HepG2 (cell line): Measurements from ENCODE around the gene VAC14. TPM values are rescaled to one million over a fixed set of nuclear protein-coding genes. Genes with fewer than 3 reads are reported as not detected.

Experiments used
- ATAC-seq: fragments of 200-7000 bp; cut with Tn5 transposase; 3 replicates; pipeline ENCODE4 v1.9.1; 2020; ENCODE audit warnings: mild to moderate bottlenecking, moderate library complexity
- BruUV-seq: library from RNA; stranded (reverse); fragments of 400-500 nt; replicated peaks from 2 replicates; lab custom pipeline; 2021; lab: Mats Ljungman, UMichigan
- CTCF ChIA-PET: fragments of 300-600 bp; formaldehyde crosslinking; extraction: SDS; loops from one replicate; lab custom pipeline; 2021; ENCODE audit warnings: low total read pairs, inconsistent platforms, low intra/inter-chr PET ratio; lab: Yijun Ruan, JAX
- POLR2A ChIA-PET: fragments of 350-600 bp; sonication (Branson Sonifier 250); formaldehyde crosslinking; loops from one replicate; lab custom pipeline; 2020; ENCODE audit warnings: antibody characterized with exemption, inconsistent platforms; lab: Yijun Ruan, JAX
- DNase-seq: peaks from one replicate; pipeline ENCODE4 v3.0.0-alpha.2; 2015; ENCODE audit warnings: low spot score
- FAIRE-seq: peaks from 3 replicates; lab custom pipeline; 2011; peaks lifted over from hg19 to GRCh38; lab: Jason Lieb, UNC
- H2AFZ ChIP-seq: one replicate; pipeline ENCODE4 v1.6.1; 2011; ENCODE audit warnings: low read length, inconsistent platforms
- H3K27ac ChIP-seq: fragments of 300-600 bp; 3 replicates; pipeline ENCODE4 v1.8.0; 2011; ENCODE audit warnings: mixed run types, mild to moderate bottlenecking, mixed read lengths, low read length, inconsistent platforms; ENCODE audit not compliant: insufficient read depth; ENCODE audit errors: extremely low read length
- H3K27me3 ChIP-seq, 2 experiments: fragments of 200-600 bp in 1 of 2; 2 replicates in 1 of 2; 3 replicates in 1 of 2; pipeline versions ENCODE4 v1.6.0 to v1.8.0; 2011; ENCODE audit warnings: low read length in 2 of 2, mild to moderate bottlenecking in 2 of 2, moderate library complexity in 2 of 2, inconsistent platforms in 1 of 2; ENCODE audit not compliant: insufficient read depth in 2 of 2, control insufficient read depth in 1 of 2
- H3K36me3 ChIP-seq, 2 experiments: fragments of 200-600 bp in 1 of 2; replicated peaks in 1 of 2; 2 replicates in 1 of 2; 3 replicates in 1 of 2; pipeline versions ENCODE4 v1.5.1 to v1.8.0; 2011; ENCODE audit warnings: low read length in 2 of 2, inconsistent platforms in 1 of 2; ENCODE audit not compliant: insufficient read depth in 2 of 2, control insufficient read depth in 1 of 2
- H3K4me1 ChIP-seq: 2 replicates; pipeline ENCODE4 v1.5.1; 2012; ENCODE audit warnings: low read length, inconsistent platforms; ENCODE audit not compliant: insufficient read depth
- H3K4me2 ChIP-seq: 2 replicates; pipeline ENCODE4 v1.6.0; 2011; ENCODE audit warnings: low read depth, low read length, inconsistent platforms
- H3K4me3 ChIP-seq, 3 experiments: fragments of 200-600 bp in 1 of 3; sonication (generic), shearing (Covaris generic) in 1 of 3; replicated peaks in 1 of 3; 2 replicates each; pipeline ENCODE4 v1.5.1; 2011 to 2016; ENCODE audit warnings: low read length in 3 of 3, inconsistent platforms in 2 of 3, low read depth in 2 of 3, mild to moderate bottlenecking in 2 of 3, control low read depth in 1 of 3, mixed read lengths in 1 of 3; ENCODE audit not compliant: insufficient read depth in 1 of 3
- H3K79me2 ChIP-seq: one replicate; pipeline ENCODE4 v1.6.1; 2011; ENCODE audit warnings: low read length, inconsistent platforms; ENCODE audit not compliant: insufficient read depth
- H3K9ac ChIP-seq: 2 replicates; pipeline ENCODE4 v1.6.0; 2011; ENCODE audit warnings: mild to moderate bottlenecking, low read depth, low read length, inconsistent platforms; ENCODE audit not compliant: insufficient read depth
- H3K9me3 ChIP-seq: 2 replicates; pipeline ENCODE4 v1.5.1; 2012; ENCODE audit warnings: mild to moderate bottlenecking, low read length
- H4K20me1 ChIP-seq: 2 replicates; pipeline ENCODE4 v1.6.0; 2011; ENCODE audit warnings: inconsistent platforms, mild to moderate bottlenecking, low read length, moderate library complexity; ENCODE audit not compliant: insufficient read depth
- FOXC1 ChIP-seq: sonication (generic); formaldehyde crosslinking; IDR thresholded peaks from 2 replicates; pipeline ENCODE4 v1.8.0; 2022; ENCODE audit warnings: mild to moderate bottlenecking, missing genetic modification reagents, borderline replicate concordance
- FUBP1 ChIP-seq: sonication (generic); formaldehyde crosslinking; IDR thresholded peaks from 2 replicates; pipeline ENCODE4 v1.5.1; 2020; ENCODE audit warnings: missing genetic modification reagents, mild to moderate bottlenecking, borderline replicate concordance
- GABPB1 ChIP-seq: IDR thresholded peaks from 2 replicates; pipeline ENCODE4 v1.6.1; 2016; ENCODE audit warnings: mild to moderate bottlenecking, missing genetic modification reagents, moderate library complexity, missing compliant biosample characterization
- RBM22 ChIP-seq: fragments of 200-400 bp; formaldehyde crosslinking; optimal IDR thresholded peaks from 2 replicates; pipeline ENCODE3; 2017; ENCODE audit warnings: mild to moderate bottlenecking, low read length, moderate library complexity
- ZFP36L2 ChIP-seq: sonication (generic); formaldehyde crosslinking; IDR thresholded peaks from 2 replicates; pipeline ENCODE4 v1.4.0; 2020; ENCODE audit warnings: missing genetic modification reagents
- ZNF205 ChIP-seq: IDR thresholded peaks from 2 replicates; pipeline ENCODE4 v1.6.1; 2018; ENCODE audit warnings: missing biosample characterization, missing genetic modification reagents
- ZNF224 ChIP-seq: sonication (generic); formaldehyde crosslinking; IDR thresholded peaks from 2 replicates; pipeline ENCODE4 v1.5.0; 2020; ENCODE audit warnings: mild to moderate bottlenecking, missing genetic modification reagents
- ZNF235 ChIP-seq: sonication (generic); formaldehyde crosslinking; IDR thresholded peaks from 2 replicates; pipeline ENCODE4 v1.8.1; 2023; ENCODE audit warnings: mild to moderate bottlenecking, missing genetic modification reagents, borderline replicate concordance
- ZNF75D ChIP-seq: sonication (generic); formaldehyde crosslinking; IDR thresholded peaks from 2 replicates; pipeline ENCODE4 v1.8.1; 2023; ENCODE audit warnings: missing genetic modification reagents, mild to moderate bottlenecking, borderline replicate concordance
- WGBS: methylation state at CpG from one replicate; pipeline ENCODE4 v1.1.6; 2017; ENCODE audit warnings: low lambda C conversion rate; 5-methylcytosine and 5-hydroxymethylcytosine counted together
- in situ Hi-C: cut with HindIII; loops from 2 replicates; pipeline ENCODE4 v1.10.0; 2017; ENCODE audit warnings: low pct_unique_long_range_greater_than_20kb; ENCODE audit not compliant: extremely low pct_ligation_motif_present
- intact Hi-C: fragments of 100-400 bp; cut with micrococcal nuclease; formaldehyde crosslinking; loops from one replicate; pipeline ENCODE4 v1.10.0; 2022; ENCODE audit not compliant: unreplicated experiment
- polyA plus RNA-seq, 8 experiments: library from polyadenylated mRNA; depleted of rRNA in 3 of 8; stranded (reverse) in 7 of 8; unstranded in 1 of 8; fragments of >200 nt; fragmentation: Illumina TruSeq in 4 of 8; extraction: Trizol in 4 of 8; gene quantifications; 2 replicates each; pipeline versions ENCODE4 v1.2.1 to v1.2.3, GENCODE V29; 2011 to 2016; ENCODE audit warnings: low read depth in 4 of 8, missing spikeins in 1 of 8, mixed read lengths in 1 of 8; ENCODE audit not compliant: insufficient read depth in 1 of 8
- total RNA-seq, 5 experiments: library from RNA; depleted of rRNA; stranded (reverse); fragments of >200 nt; fragmentation: Illumina TruSeq; extraction: Trizol; gene quantifications; 2 replicates each; pipeline ENCODE4 v1.2.3, GENCODE V29; 2016; ENCODE audit warnings: low read depth in 1 of 5

The VAC14 gene
- total and polyA plus RNA-seq, 2 of the 13 experiments (the other 11 are each of a cell fraction or from before 2014, with no cell fraction given) = 23.5 to 24.6 TPM

- no peak for TF ChIP-seq ZNF235 (CRISPR knock-in tag)
These were observed 35.5 kb downstream of the VAC14 start (continued) for GRCh38 chr16:70765491-70765890.

- 97% methylated on average over 10 of the region's 10 CpGs for WGBS
- CTCF ChIA-PET = no interaction called here
- no TSS peak for BruUV-seq
- Histone ChIP-seq H3K4me2 (no peak overlapping the region), H3K9me3 (no peaks in the 10 kb centered on the region), H3K4me1 (peaks cover 23% of the 10 kb centered on the region), H3K4me3 (no peak overlapping the region), H3K27me3 (no peaks in the 10 kb centered on the region), H4K20me1 (no peaks in the 10 kb centered on the region), H2AFZ (no peak overlapping the region)
- no peak for FAIRE-seq
- intact Hi-C loops = no loop called here
- no peak for TF ChIP-seq RBM22
- TF ChIP-seq ZNF75D (CRISPR knock-in tag) = no peak
- no peak for TF ChIP-seq ZFP36L2
- TF ChIP-seq FOXC1 (CRISPR knock-in tag) = no peak
- TF ChIP-seq ZNF205 (CRISPR knock-in tag) = no peak
- TF ChIP-seq GABPB1 (CRISPR knock-in tag) = no peak
- TF ChIP-seq FUBP1 (CRISPR knock-in tag) = no peak
- no peak for TF ChIP-seq ZNF224 (CRISPR knock-in tag)
- TF ChIP-seq, all 625 proteins: peak for 0
- no peak for ATAC-seq
- Histone ChIP-seq H3K9ac (no peak overlapping the region), H3K79me2 (no peaks in the 10 kb centered on the region), H3K36me3 (peaks cover 21 to 62% of the 10 kb centered on the region in 2 experiments), H3K27ac (no peak overlapping the region)
- POLR2A ChIA-PET = interaction anchor here (1.0 to 1.4 kb wide), 2 partner anchors 18 to 83 kb away, joined by 3 to 4 read pairs; no protein-coding TSS in a partner anchor
- in situ Hi-C loops = loop anchor here (5.0 kb wide), 1 partner anchor 107 kb away; no protein-coding TSS in a partner anchor
- no peak for DNase-seq
These were observed 36.3 kb downstream of the VAC14 start for GRCh38 chr16:70764632-70765031.
